GDM1 (cell line): ENCODE results near the gene FASTKD2.

Source experiments
- DNase-seq: peaks from one replicate; lab custom pipeline; 2025; lab: John Stamatoyannopoulos, UW

Gene FASTKD2

DNA sequence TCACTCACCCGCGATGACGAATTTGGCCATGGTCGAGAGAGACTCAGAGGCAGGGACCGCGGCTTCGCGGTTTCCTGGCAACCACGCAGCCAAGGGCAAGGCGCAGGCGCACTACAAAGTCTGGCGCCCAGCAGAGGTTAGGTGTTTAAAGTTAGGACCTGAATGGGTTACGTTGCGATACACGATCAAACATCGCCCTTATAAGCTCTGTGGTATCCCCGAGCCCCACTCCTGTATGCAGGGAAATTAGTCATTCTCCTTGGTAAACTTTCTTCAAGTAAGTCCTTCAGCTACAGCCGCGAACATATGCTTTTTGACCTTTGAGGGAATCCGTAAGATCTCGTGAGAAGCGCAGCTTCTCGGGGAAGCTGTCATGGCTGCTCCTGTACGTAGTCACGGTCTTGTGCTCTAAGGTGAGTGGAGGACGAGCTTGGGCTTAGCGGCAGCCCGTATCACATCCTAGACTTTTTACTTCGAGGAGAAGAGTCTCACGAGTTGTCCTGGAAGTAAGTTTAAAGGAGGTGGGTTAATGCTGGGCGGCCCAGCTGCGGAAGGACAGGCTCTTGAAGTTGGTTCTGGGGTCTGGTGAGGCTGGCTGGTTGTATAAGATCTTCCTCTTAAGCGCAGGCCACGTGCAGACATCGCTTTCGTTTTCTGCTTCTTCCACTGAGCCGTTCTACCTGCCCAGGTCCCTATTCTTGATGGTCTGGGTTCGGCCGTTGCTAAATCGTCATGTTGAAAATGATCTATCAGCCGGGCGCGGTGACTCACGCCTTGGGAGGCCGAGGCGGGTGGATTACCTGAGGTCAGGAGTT lies at the start of gene FASTKD2, which contains the start of gene MDH1B:
Gene FASTKD2 (plus strand): TSS at position 365 of the 815 bp plus-strand sequence. CDS start 1,088 bp downstream, outside the sequence.
Gene MDH1B (minus strand): TSS at position 87 of the 815 bp plus-strand sequence. CDS start 57 bp downstream, at position 30.
- peak; percentile 87 for DNase-seq

- DNase-seq, result no peak
These were observed 48.8 kb upstream of the FASTKD2 start for GRCh38 chr2:206716623-206717022.

DNA sequence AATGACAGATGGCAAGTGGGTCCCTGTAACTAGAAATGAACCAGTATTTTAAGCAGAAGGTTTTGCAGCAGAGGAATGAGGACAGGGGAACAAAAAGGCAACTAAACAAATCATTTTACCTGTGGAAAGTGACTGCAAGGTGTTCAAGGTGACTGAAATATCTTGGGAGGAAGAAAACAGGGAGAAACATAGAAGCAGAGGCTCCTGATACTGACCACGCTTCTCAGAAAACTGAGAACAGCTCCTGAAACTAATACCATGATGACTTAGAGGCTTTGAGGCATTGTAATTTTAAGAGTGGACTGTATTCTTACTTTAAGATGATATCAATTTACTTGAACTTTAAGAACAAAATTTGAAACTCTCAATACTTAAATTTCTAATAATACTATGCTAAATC lies 47.1 kb upstream of the FASTKD2 start, which contains the start of gene DYTN:
Gene DYTN (minus strand): TSS at position 101 of the 400 bp plus-strand sequence. CDS start 117 bp downstream, outside the sequence.
- no peak for DNase-seq

GRCh38 chr2:206721256-206721920 lies 44.0 kb upstream of the FASTKD2 start:
- no peak for DNase-seq

DNA sequence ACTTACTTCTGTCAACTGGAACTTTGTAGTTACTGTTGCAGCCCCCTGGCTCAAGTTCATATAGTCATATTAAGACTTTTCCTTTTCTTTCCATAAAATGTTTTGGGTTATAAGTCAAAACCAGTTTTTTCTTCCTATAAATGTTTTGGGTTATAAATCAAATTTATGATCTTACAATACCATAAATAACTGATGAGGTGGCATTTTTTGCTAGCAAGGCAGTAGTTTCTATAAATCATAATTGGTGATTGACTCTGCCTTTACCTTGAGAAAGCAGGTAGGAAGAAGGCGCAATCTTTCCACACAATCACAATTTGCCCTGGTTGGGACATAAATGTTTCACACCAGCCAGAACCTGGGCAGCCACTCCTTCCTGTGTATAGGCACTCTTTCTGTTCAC lies 42.1 kb upstream of the FASTKD2 start:
- no peak for DNase-seq

DNA sequence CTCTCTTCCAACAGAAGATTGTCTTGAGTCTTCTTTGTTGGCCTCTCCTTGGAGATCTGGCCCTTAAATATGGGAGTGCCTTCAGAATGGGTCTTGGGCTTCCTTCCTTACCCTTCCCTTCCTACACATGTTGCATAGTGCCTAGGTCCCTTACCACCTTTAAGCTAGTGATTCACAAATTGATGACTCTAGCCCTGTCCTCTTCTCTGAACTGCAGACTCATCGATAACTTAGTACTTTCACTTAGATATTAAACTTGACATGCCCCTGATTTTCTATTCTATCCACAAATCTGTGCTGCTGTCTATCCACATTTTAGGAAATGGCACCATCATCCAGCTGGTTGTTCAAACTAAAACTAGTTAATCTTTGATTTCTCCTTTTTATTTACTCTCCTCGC lies 38.1 kb upstream of the FASTKD2 start:
- no peak for DNase-seq

DNA sequence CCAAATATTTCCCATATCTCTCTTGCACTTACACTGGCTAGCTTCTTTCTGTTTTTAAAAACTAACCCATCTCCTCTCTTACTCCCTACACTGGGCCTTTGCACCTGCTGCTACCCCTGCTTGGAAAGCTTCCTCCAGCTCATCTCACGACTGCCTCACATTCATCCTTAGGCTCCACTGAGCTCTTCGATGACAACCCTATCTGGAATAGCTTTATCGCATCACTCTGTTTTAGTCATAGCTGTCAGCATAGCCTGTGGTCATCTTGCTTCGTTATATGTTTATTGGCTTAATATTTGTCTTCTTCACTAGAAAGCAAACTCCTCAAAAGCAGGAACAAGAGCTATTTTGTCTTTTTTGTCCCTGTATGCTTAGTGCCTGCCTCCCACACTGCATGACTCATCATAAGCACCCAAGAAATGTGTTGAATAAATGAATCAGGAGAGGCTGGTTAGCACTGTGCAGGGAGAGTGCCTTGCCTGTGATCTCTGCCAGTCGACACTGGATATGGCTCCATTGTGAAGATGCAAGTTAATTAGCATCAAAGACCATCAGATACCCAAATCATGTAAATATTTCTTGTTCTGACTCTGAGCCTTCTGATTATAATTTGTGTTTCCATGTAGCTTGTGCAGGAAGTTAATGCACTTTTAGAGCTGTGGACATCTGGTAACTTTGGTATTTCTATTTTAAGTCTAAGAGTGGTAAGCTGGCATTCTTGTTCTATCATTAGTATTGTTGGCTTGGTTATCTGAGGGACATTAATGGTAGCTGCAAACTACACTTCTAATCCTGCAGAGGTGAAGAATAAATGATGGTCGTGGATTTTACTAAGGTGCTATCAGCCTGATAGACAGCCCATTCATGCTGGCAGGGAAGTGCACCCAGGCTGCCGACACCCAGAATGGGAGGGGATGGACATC lies 36.9 kb upstream of the FASTKD2 start:
- DNase-seq, result no peak

GRCh38 chr2:206733341-206733740 lies 32.1 kb upstream of the FASTKD2 start:
- no peak for DNase-seq

- DNase-seq, result no peak
These were observed 28.5 kb upstream of the FASTKD2 start for GRCh38 chr2:206736935-206737334.

- no peak for DNase-seq
These were observed 26.1 kb upstream of the FASTKD2 start for GRCh38 chr2:206739271-206739670.

DNA sequence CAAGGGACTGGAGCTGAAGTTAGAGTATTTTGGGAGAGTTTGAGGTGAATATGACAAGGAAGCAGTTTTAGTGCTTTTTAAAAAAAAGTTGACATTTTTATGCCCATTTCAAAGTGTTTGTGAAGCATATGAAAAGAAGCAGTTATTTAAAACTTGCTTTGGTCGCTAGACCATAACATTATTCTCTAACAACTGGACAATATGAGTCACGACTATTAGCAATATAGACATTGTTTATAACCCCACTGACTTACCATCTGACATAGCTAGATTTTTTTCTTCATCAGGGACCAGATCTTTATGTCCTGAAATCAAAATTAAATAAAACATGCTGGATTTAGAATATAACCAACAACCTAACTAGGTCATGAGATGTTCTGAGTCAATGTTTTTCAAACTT lies 24.6 kb upstream of the FASTKD2 start:
- DNase-seq, result no peak

- no peak for DNase-seq
These were observed 8.6 kb upstream of the FASTKD2 start for GRCh38 chr2:206756816-206757215.

GRCh38 chr2:206764673-206765241 lies 649 bp upstream of the FASTKD2 start:
- no peak for DNase-seq

DNA sequence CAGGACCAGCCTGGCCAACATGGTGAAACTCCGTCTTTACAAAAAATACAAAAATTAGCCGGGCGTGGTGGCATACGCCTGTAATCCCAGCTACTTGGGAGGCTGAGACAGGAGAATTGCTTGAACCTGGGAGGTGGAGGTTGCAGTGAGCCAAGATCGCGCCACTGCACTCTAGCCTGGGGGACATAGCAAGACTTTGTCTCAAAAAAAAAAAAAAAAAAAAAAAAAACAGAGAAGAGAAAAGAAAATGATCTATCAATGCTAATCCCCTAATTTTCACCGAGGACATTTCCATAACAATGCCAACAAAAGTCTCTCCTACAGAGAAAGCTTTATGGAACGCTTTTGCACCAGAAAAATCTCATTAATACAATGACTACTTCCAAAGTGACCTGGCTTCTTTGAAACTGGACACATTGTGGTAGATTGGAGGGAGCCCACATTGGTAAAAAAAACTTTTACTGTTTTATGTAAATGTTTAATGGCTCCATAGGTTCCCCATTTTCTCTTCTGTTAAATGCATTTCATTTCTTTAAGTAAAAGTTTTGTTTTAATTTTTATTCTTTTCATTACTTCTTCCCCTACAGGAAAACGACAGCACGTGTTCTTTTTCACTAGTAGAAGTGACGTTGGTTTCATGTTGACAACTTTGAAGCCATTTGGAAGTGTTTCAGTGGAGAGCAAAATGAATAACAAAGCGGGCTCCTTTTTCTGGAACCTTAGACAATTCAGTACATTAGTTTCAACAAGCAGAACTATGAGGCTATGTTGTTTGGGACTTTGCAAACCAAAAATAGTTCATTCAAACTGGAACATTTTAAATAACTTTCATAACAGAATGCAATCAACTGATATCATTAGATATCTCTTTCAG lies 888 bp downstream of the FASTKD2 start:
- DNase-seq, result no peak

GRCh38 chr2:206774871-206775270 lies 9.5 kb downstream of the FASTKD2 start:
- no peak for DNase-seq

DNA sequence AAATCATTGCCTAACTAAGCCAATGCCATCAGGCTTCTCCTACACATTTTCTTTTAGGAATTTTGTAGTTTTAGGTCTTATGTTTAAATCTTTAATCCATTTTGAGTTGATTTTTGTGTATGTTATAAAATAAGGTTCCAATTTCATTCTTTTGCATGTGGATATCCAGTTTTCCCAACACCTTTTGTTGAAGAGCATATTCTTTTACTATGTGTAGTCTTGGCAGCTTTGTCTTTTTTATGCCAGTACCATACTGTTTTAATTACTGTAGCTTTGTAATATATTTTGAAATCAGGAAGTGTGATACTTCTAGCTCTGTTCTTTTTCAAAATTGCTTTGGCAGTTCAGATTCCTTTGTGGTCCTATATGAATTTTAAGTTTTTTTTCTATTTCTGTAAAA lies 11.0 kb downstream of the FASTKD2 start:
- DNase-seq, result no peak

- no peak for DNase-seq
These were observed 15.3 kb downstream of the FASTKD2 start for GRCh38 chr2:206780671-206781070.

DNA sequence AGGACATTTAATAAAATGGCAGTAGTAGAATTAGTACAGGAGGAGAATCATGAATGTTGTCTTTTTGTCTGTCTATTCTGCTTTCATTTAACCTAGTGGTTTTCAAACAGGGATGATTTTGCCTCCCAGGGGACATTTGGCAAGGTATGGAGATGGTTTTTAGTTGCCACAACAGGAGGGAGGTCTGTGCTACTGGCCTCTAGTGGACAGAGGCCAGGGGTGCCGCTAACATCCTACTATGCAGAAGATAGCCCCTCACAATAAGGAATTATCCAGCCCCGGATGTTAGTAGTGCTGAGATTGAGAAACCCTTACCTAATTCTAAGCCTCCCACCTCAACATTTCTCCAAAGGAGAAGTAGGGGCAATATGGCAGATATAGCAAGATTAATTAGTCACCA lies 18.3 kb downstream of the FASTKD2 start:
- no peak for DNase-seq

- DNase-seq, result no peak
These were observed 19.4 kb downstream of the FASTKD2 start for GRCh38 chr2:206784559-206785353.
